ENCODE results near the gene TMSB4X. TPM values are rescaled to one million over a fixed set of nuclear protein-coding genes. Genes with fewer than 3 reads are reported as not detected.
"Not testable (repeated sequence)": the region's sequence is repeated elsewhere in the genome, so short reads cannot be mapped to it uniquely, and the experiment has no call there.

TMSB4X gene
- total and polyA plus RNA-seq, 4 donors: 4,686 to 9,527 (median 8,202) TPM

DNA sequence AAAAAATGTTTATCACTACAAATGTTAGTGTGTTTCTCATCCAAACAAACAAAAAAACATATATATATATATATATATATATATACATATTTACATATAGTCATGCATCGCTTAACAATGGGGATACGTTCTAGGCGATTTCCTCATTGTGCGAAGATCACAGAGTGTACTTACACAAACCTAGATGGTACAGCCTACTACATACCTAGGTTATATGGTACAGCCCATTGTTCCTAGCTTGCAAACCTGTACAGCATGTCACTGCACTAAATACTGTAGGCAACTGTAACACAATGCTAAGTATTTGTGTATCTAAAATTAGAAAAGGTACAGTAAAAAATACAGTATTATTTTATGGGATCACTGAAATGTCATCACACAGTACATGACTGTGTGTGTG lies 16.4 kb upstream of the TMSB4X start:
- Histone ChIP-seq H3K27me3 (ENCODE audit: control insufficient read depth in 3 of 3, insufficient read depth in 3 of 3, low read length in 2 of 3) (peaks cover 0 to 9% (median 0%) of the 10 kb centered on the region in 3 donors), H3K36me3 (ENCODE audit: control insufficient read depth in 4 of 4, insufficient read depth in 4 of 4, low read length in 4 of 4) (no peaks in the 10 kb centered on the region), H3K4me3 (no peak overlapping the region), H3K4me1 (ENCODE audit: control insufficient read depth in 5 of 5, insufficient read depth in 5 of 5, low read length in 5 of 5) (peaks cover 0 to 8% (median 3%) of the 10 kb centered on the region in 5 donors), H3K27ac (ENCODE audit: low read depth in 1 of 2, low read length in 1 of 2) (no peak overlapping the region), H3K9ac (ENCODE audit: insufficient read depth in 1 of 2, low read length in 2 of 2) (no peak overlapping the region), H3K9me3 (ENCODE audit: control insufficient read depth in 4 of 4, insufficient read depth in 3 of 4, low read length in 3 of 4) (peaks cover 0 to 2% (median 0%) of the 10 kb centered on the region in 4 donors)
- DNase-seq (no peak), ATAC-seq (ENCODE audit: insufficient read depth, low FRiP score) (no peak)
- WGBS, 2 donors: 75 to 94% methylated on average over 4 of the region's 4 CpGs
- TF ChIP-seq, protein P1, sequence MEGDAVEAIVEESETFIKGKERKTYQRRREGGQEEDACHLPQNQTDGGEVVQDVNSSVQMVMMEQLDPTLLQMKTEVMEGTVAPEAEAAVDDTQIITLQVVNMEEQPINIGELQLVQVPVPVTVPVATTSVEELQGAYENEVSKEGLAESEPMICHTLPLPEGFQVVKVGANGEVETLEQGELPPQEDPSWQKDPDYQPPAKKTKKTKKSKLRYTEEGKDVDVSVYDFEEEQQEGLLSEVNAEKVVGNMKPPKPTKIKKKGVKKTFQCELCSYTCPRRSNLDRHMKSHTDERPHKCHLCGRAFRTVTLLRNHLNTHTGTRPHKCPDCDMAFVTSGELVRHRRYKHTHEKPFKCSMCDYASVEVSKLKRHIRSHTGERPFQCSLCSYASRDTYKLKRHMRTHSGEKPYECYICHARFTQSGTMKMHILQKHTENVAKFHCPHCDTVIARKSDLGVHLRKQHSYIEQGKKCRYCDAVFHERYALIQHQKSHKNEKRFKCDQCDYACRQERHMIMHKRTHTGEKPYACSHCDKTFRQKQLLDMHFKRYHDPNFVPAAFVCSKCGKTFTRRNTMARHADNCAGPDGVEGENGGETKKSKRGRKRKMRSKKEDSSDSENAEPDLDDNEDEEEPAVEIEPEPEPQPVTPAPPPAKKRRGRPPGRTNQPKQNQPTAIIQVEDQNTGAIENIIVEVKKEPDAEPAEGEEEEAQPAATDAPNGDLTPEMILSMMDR (IDR thresholded peaks at IDR 0.05; ENCODE audit: control extremely low read depth, extremely low read depth): no peak

DNA sequence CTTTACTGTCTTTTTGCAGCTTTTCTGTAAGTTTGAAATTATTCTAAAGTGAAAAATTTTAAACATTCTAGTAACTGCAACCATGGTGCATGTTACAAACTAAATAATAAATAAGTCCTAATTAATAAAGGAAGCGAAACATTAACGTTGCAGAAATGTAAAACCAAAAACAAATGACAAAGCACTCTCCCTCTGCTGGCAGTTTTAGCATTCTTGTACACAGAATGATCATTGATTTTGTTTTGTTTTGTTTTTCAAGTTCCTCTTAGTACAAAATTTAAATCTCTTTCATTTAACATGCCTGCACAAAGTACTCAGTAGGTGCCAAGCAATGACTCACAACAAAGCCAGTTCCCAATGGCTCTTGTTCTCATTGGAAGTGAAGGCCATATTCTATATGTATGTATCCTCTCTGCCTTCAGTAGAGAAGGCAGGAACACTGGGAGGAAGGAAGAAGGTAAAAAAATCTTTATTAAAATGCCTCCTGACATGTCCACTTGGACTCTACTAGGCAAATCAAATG lies 13.7 kb upstream of the TMSB4X start:
- DNase-seq (no peak), ATAC-seq (ENCODE audit: insufficient read depth, low FRiP score) (no peak)
- peaks cover 0 to 2% (median 0%) of the 10 kb centered on the region in 3 donors for H3K27me3 ChIP-seq (ENCODE audit: control insufficient read depth in 3 of 3, insufficient read depth in 3 of 3, low read length in 2 of 3)
- TF ChIP-seq, protein P1 (IDR thresholded peaks at IDR 0.05; ENCODE audit: control extremely low read depth, extremely low read depth): no peak
- no peak overlapping the region for H3K4me3 ChIP-seq
- H3K9me3 ChIP-seq (ENCODE audit: control insufficient read depth in 4 of 4, insufficient read depth in 3 of 4, low read length in 3 of 4): peaks cover 0 to 2% (median 0%) of the 10 kb centered on the region in 4 donors
- WGBS, 2 donors: 37 to 58% methylated on average over 2 of the region's 2 CpGs
- no peak overlapping the region for H3K27ac ChIP-seq (ENCODE audit: low read depth in 1 of 2, low read length in 1 of 2)
- H3K36me3 ChIP-seq (ENCODE audit: control insufficient read depth in 4 of 4, insufficient read depth in 4 of 4, low read length in 4 of 4): no peaks in the 10 kb centered on the region
- H3K9ac ChIP-seq (ENCODE audit: insufficient read depth in 1 of 2, low read length in 2 of 2): no peak overlapping the region
- H3K4me1 ChIP-seq (ENCODE audit: control insufficient read depth in 5 of 5, insufficient read depth in 5 of 5, low read length in 5 of 5): peaks cover 0 to 3% (median 2%) of the 10 kb centered on the region in 5 donors

DNA sequence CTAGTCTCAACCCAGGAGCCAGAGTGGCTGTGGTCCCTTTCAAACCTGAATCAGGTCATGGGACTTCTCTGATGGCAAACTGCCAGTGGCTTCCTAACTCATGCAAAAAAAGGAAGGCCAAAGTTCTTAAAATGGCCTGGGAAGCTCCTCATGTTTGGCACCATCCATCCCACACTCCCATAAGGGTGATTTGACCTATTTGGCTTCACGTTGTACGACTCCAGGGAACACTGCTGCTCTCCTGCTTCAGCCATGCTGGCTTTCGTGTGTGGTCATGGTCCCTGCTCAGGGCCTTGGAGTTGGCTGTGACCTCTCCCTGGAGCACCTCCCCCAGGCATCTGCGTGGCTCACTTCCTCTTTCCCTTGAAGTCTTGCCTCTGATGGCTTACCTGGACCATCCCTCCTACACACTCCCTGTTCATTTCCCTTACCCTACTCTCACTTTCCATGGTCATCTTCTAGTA lies 12.8 kb upstream of the TMSB4X start:
- Histone ChIP-seq H3K9me3 (ENCODE audit: control insufficient read depth in 4 of 4, insufficient read depth in 3 of 4, low read length in 3 of 4) (peaks cover 0 to 2% (median 0%) of the 10 kb centered on the region in 4 donors), H3K9ac (ENCODE audit: insufficient read depth in 1 of 2, low read length in 2 of 2) (no peak overlapping the region), H3K36me3 (ENCODE audit: control insufficient read depth in 4 of 4, insufficient read depth in 4 of 4, low read length in 4 of 4) (no peaks in the 10 kb centered on the region), H3K4me1 (ENCODE audit: control insufficient read depth in 5 of 5, insufficient read depth in 5 of 5, low read length in 5 of 5) (peaks cover 0 to 2% (median 0%) of the 10 kb centered on the region in 5 donors), H3K27me3 (ENCODE audit: control insufficient read depth in 3 of 3, insufficient read depth in 3 of 3, low read length in 2 of 3) (peaks cover 0 to 2% (median 0%) of the 10 kb centered on the region in 3 donors), H3K27ac (ENCODE audit: low read depth in 1 of 2, low read length in 1 of 2) (no peak overlapping the region), H3K4me3 (no peak overlapping the region)
- TF ChIP-seq, protein P1 (IDR thresholded peaks at IDR 0.05; ENCODE audit: control extremely low read depth, extremely low read depth): no peak
- no peak for DNase-seq
- 68 to 75% methylated on average over 3 to 4 of the region's 4 CpGs for WGBS, 2 donors
- no peak for ATAC-seq (ENCODE audit: insufficient read depth, low FRiP score)

DNA sequence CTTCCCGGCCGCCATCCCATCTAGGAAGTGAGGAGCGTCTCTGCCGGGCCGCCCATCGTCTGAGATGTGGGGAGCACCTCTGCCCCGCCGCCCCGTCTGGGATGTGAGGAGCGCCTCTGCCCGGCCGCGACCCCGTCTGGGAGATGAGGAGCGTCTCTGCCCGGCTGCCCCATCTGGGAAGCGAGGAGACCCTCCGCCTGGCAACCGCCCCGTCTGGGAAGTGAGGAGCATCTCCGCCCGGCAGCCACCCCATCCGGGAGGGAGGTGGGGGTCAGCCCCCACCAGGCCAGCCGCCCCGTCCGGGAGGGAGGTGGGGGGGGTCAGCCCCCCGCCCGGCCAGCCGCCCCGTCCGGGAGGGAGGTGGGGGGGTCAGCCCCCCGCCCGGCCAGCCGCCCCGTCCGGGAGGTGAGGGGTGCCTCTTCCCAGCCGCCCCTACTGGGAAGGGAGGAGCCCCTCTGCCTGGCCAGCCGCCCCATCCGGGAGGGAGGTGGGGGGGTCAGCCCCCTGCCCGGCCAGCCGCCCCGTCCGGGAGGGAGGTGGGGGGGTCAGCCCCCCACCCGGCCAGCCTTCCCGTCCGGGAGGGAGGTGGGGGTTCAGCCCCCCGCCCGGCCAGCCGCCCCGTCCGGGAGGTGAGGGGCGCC lies 11.6 kb upstream of the TMSB4X start:
- WGBS, 2 donors: 88 to 95% methylated on average over 12 to 50 of the region's 52 CpGs
- not testable (repeated sequence) for H3K36me3 ChIP-seq (ENCODE audit: control insufficient read depth in 4 of 4, insufficient read depth in 4 of 4, low read length in 4 of 4); H3K27ac ChIP-seq (ENCODE audit: low read depth in 1 of 2, low read length in 1 of 2); H3K9me3 ChIP-seq (ENCODE audit: control insufficient read depth in 4 of 4, insufficient read depth in 3 of 4, low read length in 3 of 4); DNase-seq; H3K4me1 ChIP-seq (ENCODE audit: control insufficient read depth in 5 of 5, insufficient read depth in 5 of 5, low read length in 5 of 5); ATAC-seq (ENCODE audit: insufficient read depth, low FRiP score); H3K4me3 ChIP-seq; H3K27me3 ChIP-seq (ENCODE audit: control insufficient read depth in 3 of 3, insufficient read depth in 3 of 3, low read length in 2 of 3); H3K9ac ChIP-seq (ENCODE audit: insufficient read depth in 1 of 2, low read length in 2 of 2)
